PFSK-1 (cell line): Measurements from ENCODE around the gene ONECUT3.

Source experiments
- POLR2AphosphoS5 ChIP-seq: IDR thresholded peaks from 2 replicates; pipeline ENCODE4 v1.6.1; 2012; ENCODE audit warnings: low read depth, mild to moderate bottlenecking, control low read depth, low read length, moderate library complexity
- REST ChIP-seq, 2 experiments: IDR thresholded peaks; 2 replicates each; pipeline versions ENCODE4 v1.6.1 to v1.8.0; 2011 to 2012; ENCODE audit warnings: low read depth in 2 of 2, low read length in 2 of 2, control low read depth in 1 of 2, inconsistent platforms in 1 of 2, mild to moderate bottlenecking in 1 of 2, moderate library complexity in 1 of 2; ENCODE audit not compliant: insufficient read depth in 1 of 2
- SIN3A ChIP-seq: IDR thresholded peaks from 2 replicates; pipeline ENCODE4 v1.6.1; 2012; ENCODE audit warnings: mild to moderate bottlenecking, low read length, moderate library complexity, borderline replicate concordance; ENCODE audit not compliant: insufficient read depth
- TAF1 ChIP-seq: IDR thresholded peaks from 2 replicates; pipeline ENCODE4 v1.6.1; 2012; ENCODE audit warnings: low read length, control low read depth, borderline replicate concordance; ENCODE audit not compliant: insufficient read depth

GRCh38 chr19:1754018-1754635 lies 821 bp downstream of the ONECUT3 start:
- TF ChIP-seq TAF1 (no peak), POLR2AphosphoS5 (no peak), REST (IDR thresholded peaks at IDR 0.05; ENCODE audit: insufficient read depth in 1 of 2, low read depth in 2 of 2, low read length in 2 of 2) (no peak), SIN3A (no peak)
